ENCODE data around the gene NUDT17. TPM values are rescaled to one million over a fixed set of nuclear protein-coding genes. Genes with fewer than 3 reads are reported as not detected.

NUDT17 gene
- total RNA-seq, 1 experiment from 2014 or later: 4.0 TPM

DNA sequence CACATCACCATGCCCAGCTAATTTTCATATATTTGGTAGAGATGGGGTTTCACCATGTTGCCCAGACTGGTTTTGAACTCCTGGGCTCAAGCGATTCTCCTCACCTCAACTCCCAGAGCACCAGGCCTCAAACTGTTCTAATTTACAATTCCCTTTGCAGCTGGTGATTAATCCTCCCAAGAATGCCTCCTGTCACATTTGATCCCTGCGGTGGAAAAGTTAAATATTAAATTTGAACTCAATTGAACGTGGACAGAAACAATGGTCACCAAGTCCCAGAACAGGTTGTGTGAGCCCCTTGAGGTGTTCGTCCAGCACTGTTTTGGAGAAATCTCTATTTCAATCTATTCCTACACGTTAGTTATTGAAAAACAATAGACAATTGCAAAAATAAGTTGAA is 42.2 kb downstream of the NUDT17 start:
- Histone ChIP-seq H2BK120ac (ENCODE audit: low read depth, low read length, poor library complexity, severe bottlenecking) (no peak overlapping the region), H3K4me1 (ENCODE audit: insufficient read depth, low read length) (no peaks in the 10 kb centered on the region), H3K9me3 (ENCODE audit: control insufficient read depth, low read depth, low read length) (no peaks in the 10 kb centered on the region), H4K91ac (ENCODE audit: insufficient read length, low read depth, low read length) (no peak overlapping the region), H3K79me2 (ENCODE audit: insufficient read depth, low read length) (no peaks in the 10 kb centered on the region), H2BK20ac (ENCODE audit: low read depth, low read length, poor library complexity, severe bottlenecking) (no peak overlapping the region), H2AFZ (ENCODE audit: low read length) (no peak overlapping the region), H2AK5ac (ENCODE audit: insufficient read length, low read length) (no peak overlapping the region), H3K56ac (ENCODE audit: insufficient read length, low read depth, low read length) (no peak overlapping the region), H2BK15ac (ENCODE audit: low read depth, low read length) (no peak overlapping the region), H4K5ac (ENCODE audit: insufficient read length, low read depth, low read length) (no peak overlapping the region), H3K23ac (ENCODE audit: insufficient read length, low read depth, low read length) (no peak overlapping the region), H3K4me2 (ENCODE audit: insufficient read depth, insufficient read length, low read length) (no peak overlapping the region), H4K20me1 (ENCODE audit: control insufficient read depth, insufficient read depth, insufficient read length) (no peaks in the 10 kb centered on the region), H2BK12ac (ENCODE audit: insufficient read length, low read depth, low read length) (no peak overlapping the region), H3K18ac (ENCODE audit: insufficient read length, low read depth, low read length) (no peak overlapping the region), H3K27ac (ENCODE audit: insufficient read length, low read depth, low read length) (no peak overlapping the region), H3T11ph (ENCODE audit: low read length) (no peak overlapping the region), H4K8ac (replicated peaks; ENCODE audit: insufficient read length, low read depth, low read length) (no peak overlapping the region), H3K27me3 (ENCODE audit: insufficient read depth, low read length) (peaks cover 8% of the 10 kb centered on the region; the same call in 1 of the 2 replicates), H3K79me1 (ENCODE audit: insufficient read depth, low read depth, low read length, poor library complexity, severe bottlenecking) (no peaks in the 10 kb centered on the region), H3K4ac (ENCODE audit: low read depth, low read length) (no peak overlapping the region), H3K9ac (ENCODE audit: extremely low read depth, insufficient read length, low read length) (no peak overlapping the region), H2BK5ac (ENCODE audit: insufficient read length, low read length) (no peak overlapping the region), H3K23me2 (ENCODE audit: insufficient read length, low read depth, low read length, poor library complexity, severe bottlenecking) (peaks cover 10% of the 10 kb centered on the region), H3K14ac (ENCODE audit: insufficient read depth, low read length) (no peak overlapping the region)
- TF ChIP-seq, protein P1, sequence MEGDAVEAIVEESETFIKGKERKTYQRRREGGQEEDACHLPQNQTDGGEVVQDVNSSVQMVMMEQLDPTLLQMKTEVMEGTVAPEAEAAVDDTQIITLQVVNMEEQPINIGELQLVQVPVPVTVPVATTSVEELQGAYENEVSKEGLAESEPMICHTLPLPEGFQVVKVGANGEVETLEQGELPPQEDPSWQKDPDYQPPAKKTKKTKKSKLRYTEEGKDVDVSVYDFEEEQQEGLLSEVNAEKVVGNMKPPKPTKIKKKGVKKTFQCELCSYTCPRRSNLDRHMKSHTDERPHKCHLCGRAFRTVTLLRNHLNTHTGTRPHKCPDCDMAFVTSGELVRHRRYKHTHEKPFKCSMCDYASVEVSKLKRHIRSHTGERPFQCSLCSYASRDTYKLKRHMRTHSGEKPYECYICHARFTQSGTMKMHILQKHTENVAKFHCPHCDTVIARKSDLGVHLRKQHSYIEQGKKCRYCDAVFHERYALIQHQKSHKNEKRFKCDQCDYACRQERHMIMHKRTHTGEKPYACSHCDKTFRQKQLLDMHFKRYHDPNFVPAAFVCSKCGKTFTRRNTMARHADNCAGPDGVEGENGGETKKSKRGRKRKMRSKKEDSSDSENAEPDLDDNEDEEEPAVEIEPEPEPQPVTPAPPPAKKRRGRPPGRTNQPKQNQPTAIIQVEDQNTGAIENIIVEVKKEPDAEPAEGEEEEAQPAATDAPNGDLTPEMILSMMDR (conservative IDR thresholded peaks at IDR 0.05): no peak
- H3K4me3 Mint-ChIP-seq: no peak overlapping the region
- no peak overlapping the region for H3K27ac Mint-ChIP-seq
- H3K27me3 Mint-ChIP-seq (ENCODE audit: low read depth): peaks cover 31% of the 10 kb centered on the region
- H3K9me3 Mint-ChIP-seq: no peaks in the 10 kb centered on the region
- DNase-seq: no peak
- peaks cover 29 to 31% of the 10 kb centered on the region in 2 experiments for H3K4me1 Mint-ChIP-seq
- WGBS (ENCODE audit: extremely low coverage, insufficient read length, low lambda C conversion rate): no CpG with 5 or more reads among the region's 5 CpGs
- no peaks in the 10 kb centered on the region for H3K36me3 Mint-ChIP-seq (ENCODE audit: insufficient read depth in 1 of 3, low read depth in 3 of 3)
